ENCODE measurements around the gene KRTAP1-4. TPM values are rescaled to one million over a fixed set of nuclear protein-coding genes. Genes with fewer than 3 reads are reported as not detected.
"Not testable (repeated sequence)": the region's sequence is repeated elsewhere in the genome, so short reads cannot be mapped to it uniquely, and the experiment has no call there.

Gene KRTAP1-4
- total and polyA plus RNA-seq, 8 donors, result not detected

DNA sequence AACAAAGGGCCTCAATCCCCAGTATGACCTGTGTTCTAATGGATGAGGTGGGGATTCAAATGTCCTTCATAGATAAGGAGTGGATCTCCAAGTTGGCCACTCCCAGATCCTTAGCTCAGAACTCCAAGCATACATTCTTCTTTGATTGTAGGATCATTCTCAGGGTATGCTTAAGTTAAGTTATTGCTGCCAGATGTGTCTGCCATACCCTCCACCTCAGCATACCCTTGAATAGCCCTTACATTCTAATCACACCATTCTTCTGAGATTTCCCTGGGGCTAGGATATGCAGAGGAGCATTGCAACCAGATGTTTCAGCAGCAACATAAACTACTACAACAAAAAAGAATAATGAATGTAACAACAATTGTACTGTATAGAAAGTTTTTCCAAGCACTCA is 37.3 kb upstream of the KRTAP1-4 start:
- no peaks in the 10 kb centered on the region for H3K9me3 ChIP-seq
- no peaks in the 10 kb centered on the region for H3K36me3 ChIP-seq
- no peaks in the 10 kb centered on the region for H3K27me3 ChIP-seq
- no peak for ATAC-seq
- intact Hi-C loops (cut with DNase I), result no loop called here
- no peak for DNase-seq
- no peak overlapping the region for H3K4me3 ChIP-seq
- TF ChIP-seq, protein P1, sequence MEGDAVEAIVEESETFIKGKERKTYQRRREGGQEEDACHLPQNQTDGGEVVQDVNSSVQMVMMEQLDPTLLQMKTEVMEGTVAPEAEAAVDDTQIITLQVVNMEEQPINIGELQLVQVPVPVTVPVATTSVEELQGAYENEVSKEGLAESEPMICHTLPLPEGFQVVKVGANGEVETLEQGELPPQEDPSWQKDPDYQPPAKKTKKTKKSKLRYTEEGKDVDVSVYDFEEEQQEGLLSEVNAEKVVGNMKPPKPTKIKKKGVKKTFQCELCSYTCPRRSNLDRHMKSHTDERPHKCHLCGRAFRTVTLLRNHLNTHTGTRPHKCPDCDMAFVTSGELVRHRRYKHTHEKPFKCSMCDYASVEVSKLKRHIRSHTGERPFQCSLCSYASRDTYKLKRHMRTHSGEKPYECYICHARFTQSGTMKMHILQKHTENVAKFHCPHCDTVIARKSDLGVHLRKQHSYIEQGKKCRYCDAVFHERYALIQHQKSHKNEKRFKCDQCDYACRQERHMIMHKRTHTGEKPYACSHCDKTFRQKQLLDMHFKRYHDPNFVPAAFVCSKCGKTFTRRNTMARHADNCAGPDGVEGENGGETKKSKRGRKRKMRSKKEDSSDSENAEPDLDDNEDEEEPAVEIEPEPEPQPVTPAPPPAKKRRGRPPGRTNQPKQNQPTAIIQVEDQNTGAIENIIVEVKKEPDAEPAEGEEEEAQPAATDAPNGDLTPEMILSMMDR (IDR thresholded peaks at IDR 0.05), result no peak
- no peaks in the 10 kb centered on the region for H3K4me1 ChIP-seq
- no peak overlapping the region for H3K27ac ChIP-seq

DNA sequence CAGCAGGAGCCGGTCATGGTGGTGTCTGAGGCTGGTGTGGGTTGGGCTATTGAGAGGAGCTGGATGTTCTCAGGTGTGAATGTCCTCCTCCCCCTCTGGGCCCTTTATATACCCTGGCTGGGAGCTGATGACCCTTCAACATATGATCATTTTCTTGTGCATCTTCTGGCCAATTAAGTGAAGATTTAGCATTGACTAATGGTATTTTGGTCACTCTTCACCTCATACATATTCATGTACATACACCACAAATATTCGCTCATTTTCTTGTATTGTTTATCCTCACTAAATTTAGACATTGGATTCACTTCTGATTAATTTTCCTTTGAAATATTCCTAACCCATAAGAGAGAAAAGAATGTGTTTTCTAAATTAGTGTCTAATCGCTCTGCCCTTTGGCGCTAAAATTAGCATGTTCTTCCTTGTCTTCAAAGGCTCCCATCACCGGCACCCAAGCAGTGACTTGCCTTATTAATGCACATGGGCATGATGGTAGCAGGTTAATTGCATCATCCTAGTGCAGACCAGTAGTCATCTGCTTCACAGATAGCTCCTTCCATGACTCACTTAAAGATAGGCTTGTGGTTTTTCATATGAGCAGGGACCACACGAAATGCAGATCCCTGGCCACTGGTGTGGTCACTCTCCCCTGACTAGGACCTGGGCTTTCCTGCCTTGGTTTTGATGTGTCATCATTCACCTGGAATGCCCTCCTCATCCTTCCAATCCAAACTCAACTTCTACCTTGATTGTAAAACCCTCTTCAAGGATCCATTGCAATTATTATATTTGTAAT is 36.0 kb upstream of the KRTAP1-4 start, which contains the start of gene KRTAP2-4:
TSS of gene KRTAP2-4 (minus strand) at position 51 of the 796 bp plus-strand sequence. CDS start at position 17, 34 bp downstream.
- Histone ChIP-seq H3K4me1 (no peaks in the 10 kb centered on the region), H3K27me3 (no peaks in the 10 kb centered on the region), H3K4me3 (no peak within 1 kb of the TSS), H3K36me3 (no peaks in the 10 kb centered on the region), H3K9me3 (no peaks in the 10 kb centered on the region), H3K27ac (no peak within 1 kb of the TSS)
- TF ChIP-seq, protein P1 (IDR thresholded peaks at IDR 0.05), result no peak
- intact Hi-C loops (cut with DNase I), result no loop called here
- ATAC-seq (no peak), DNase-seq (no peak)

DNA sequence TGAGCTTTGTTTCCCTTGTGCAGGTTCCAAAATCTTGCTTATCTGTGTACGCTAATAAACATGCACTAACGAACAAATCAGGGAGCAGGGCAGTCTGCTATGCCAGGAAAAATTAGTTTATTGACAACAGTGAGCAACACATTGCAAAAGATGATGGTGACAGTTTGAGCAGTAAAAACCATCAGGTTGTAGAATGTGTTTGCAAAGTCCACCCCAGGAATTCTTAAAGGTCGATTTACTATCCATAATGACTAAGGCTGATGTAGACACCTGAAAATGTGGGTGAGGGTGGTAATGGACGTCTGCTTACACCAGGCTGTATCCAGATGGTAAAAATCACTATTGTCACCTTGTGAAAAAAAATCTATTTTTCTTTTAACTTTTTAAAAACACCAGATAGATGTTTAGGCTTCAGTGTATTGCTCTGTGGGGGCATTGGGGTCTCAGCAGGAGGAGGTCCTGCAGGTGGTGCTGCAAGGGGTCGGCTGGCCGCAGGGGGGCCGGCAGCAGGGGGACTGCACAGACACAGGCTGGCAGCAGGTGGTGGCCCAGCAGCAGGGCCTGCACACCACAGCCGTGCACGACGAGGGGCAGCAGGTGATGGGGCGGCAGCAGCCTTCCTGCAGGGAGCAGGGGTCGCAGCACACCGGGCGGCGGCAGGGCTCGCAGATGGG is 35.2 kb upstream of the KRTAP1-4 start:
- H3K36me3 ChIP-seq; H3K9me3 ChIP-seq; H3K4me1 ChIP-seq; intact Hi-C loops (cut with DNase I); H3K27ac ChIP-seq; DNase-seq; H3K4me3 ChIP-seq; ATAC-seq; H3K27me3 ChIP-seq: not testable (repeated sequence)

DNA sequence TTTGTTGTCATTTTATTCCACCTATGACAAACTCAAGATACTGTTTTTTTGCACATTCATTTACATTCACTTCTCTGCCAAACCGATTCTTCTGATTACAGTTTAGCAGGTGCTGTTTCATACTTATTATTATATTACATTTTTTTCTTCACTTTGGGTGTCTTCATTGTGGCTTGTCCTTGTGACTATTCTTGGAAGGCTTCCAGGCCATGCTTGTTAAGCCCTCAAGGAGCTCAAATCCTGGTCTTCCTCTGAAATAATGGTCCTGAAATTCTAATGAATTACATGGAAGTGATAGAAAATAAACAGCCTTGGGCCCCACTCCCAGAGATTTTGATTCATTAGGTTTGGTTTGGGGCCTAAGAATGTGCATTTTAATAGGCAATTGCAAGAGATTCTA is 34.3 kb upstream of the KRTAP1-4 start:
- ATAC-seq (no peak), DNase-seq (no peak)
- Histone ChIP-seq H3K4me1 (no peaks in the 10 kb centered on the region), H3K27me3 (peaks cover 0 to 11% of the 10 kb centered on the region in 2 donors), H3K27ac (no peak overlapping the region), H3K36me3 (no peaks in the 10 kb centered on the region), H3K9me3 (no peaks in the 10 kb centered on the region), H3K4me3 (no peak overlapping the region)
- TF ChIP-seq, protein P1 (IDR thresholded peaks at IDR 0.05), result no peak
- intact Hi-C loops (cut with DNase I), result no loop called here

DNA sequence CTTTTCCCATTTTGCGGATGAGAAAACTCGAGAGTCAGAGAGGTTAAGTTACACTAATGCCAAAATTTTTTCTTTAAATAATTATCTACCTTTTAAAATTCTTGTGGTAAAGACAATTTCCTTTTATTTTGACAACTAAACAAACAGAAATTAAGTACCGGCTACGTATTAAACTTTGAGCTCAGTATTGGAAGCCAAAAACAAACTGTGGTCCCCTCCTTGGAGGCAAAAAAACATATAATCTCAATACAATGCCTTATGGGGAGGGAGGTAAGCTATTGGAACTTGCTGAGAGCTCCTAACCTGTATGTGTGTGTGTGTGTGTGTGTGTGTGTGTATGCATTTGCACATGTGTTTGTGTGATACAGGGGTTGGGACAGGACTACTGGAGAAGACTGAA is 33.5 kb upstream of the KRTAP1-4 start:
- no peak overlapping the region for H3K27ac ChIP-seq
- no peaks in the 10 kb centered on the region for H3K4me1 ChIP-seq
- ATAC-seq (no peak), DNase-seq (no peak)
- peaks cover 0 to 20% of the 10 kb centered on the region in 2 donors for H3K27me3 ChIP-seq
- H3K9me3 ChIP-seq, result no peaks in the 10 kb centered on the region
- no peak overlapping the region for H3K4me3 ChIP-seq
- TF ChIP-seq, protein P1 (IDR thresholded peaks at IDR 0.05), result no peak
- intact Hi-C loops (cut with DNase I), result no loop called here
- H3K36me3 ChIP-seq, result no peaks in the 10 kb centered on the region
